GM23338 (cell line): ENCODE data around the gene MAG. TPM values are rescaled to one million over a fixed set of nuclear protein-coding genes. Genes with fewer than 3 reads are reported as not detected.

Source experiments
- ATAC-seq: fragments of 200-7000 bp; cut with Tn5 transposase; 3 replicates; pipeline ENCODE4 v1.9.1; 2020
- DNase-seq: peaks from one replicate; pipeline ENCODE4 v3.0.0-alpha.2; 2015; ENCODE audit warnings: low spot score
- H2AFZ ChIP-seq: fragments of 200-600 bp; sonication (generic); 2 replicates; pipeline ENCODE4 v1.8.0; 2016; ENCODE audit warnings: antibody characterized with exemption, mild to moderate bottlenecking, moderate library complexity
- H3F3A ChIP-seq: fragments of 200-600 bp; sonication (generic); replicated peaks from 2 replicates; pipeline ENCODE4 v1.8.0; 2017; ENCODE audit warnings: antibody characterized with exemption, mixed run types, low read depth
- H3K27ac ChIP-seq: fragments of 200-600 bp; sonication (generic); 2 replicates; pipeline ENCODE4 v1.6.1; 2016; ENCODE audit warnings: low read depth
- H3K27me3 ChIP-seq: fragments of 200-600 bp; sonication (generic); 2 replicates; pipeline ENCODE4 v1.8.0; 2016; ENCODE audit warnings: mild to moderate bottlenecking, mixed run types, moderate library complexity; ENCODE audit not compliant: insufficient read depth
- H3K36me3 ChIP-seq: fragments of 200-600 bp; sonication (generic); 2 replicates; pipeline ENCODE4 v1.8.0; 2016; ENCODE audit warnings: mild to moderate bottlenecking; ENCODE audit not compliant: insufficient read depth
- H3K4me1 ChIP-seq: fragments of 200-600 bp; sonication (generic); 2 replicates; pipeline ENCODE4 v1.8.0; 2016; ENCODE audit warnings: mild to moderate bottlenecking, moderate library complexity; ENCODE audit not compliant: insufficient read depth
- H3K4me2 ChIP-seq: fragments of 200-600 bp; sonication (generic); 2 replicates; pipeline ENCODE4 v1.7.1; 2017; ENCODE audit warnings: mixed run types
- H3K4me3 ChIP-seq: fragments of 200-600 bp; sonication (generic); 2 replicates; pipeline ENCODE4 v1.6.1; 2016; ENCODE audit warnings: mixed run types
- H3K79me2 ChIP-seq: fragments of 200-600 bp; sonication (generic); replicated peaks from 2 replicates; pipeline ENCODE4 v1.8.0; 2017; ENCODE audit warnings: mild to moderate bottlenecking; ENCODE audit not compliant: insufficient read depth
- H3K9me2 ChIP-seq: fragments of 200-600 bp; sonication (generic); 2 replicates; pipeline ENCODE4 v1.8.0; 2017; ENCODE audit not compliant: insufficient read depth
- H4K20me1 ChIP-seq: fragments of 200-600 bp; sonication (generic); replicated peaks from 2 replicates; pipeline ENCODE4 v1.8.0; 2017; ENCODE audit warnings: mild to moderate bottlenecking; ENCODE audit not compliant: insufficient read depth
- H3K27ac Mint-ChIP-seq: 2 replicates; pipeline ENCODE4 v1.8.0; 2020; ENCODE audit warnings: inconsistent platforms, mild to moderate bottlenecking, moderate library complexity, mixed read lengths
- H3K27me3 Mint-ChIP-seq: 3 replicates; pipeline ENCODE4 v1.8.0; 2022; ENCODE audit warnings: low read depth, mild to moderate bottlenecking, moderate library complexity, mixed read lengths, inconsistent platforms; ENCODE audit not compliant: insufficient read depth, poor library complexity
- H3K36me3 Mint-ChIP-seq: 3 replicates; pipeline ENCODE4 v1.8.0; 2021; ENCODE audit warnings: low read depth, mild to moderate bottlenecking, inconsistent platforms, moderate library complexity, mixed read lengths
- H3K4me1 Mint-ChIP-seq: 3 replicates; pipeline ENCODE4 v1.8.0; 2020; ENCODE audit warnings: mild to moderate bottlenecking, inconsistent platforms, mixed read lengths
- H3K4me3 Mint-ChIP-seq: 3 replicates; pipeline ENCODE4 v1.8.0; 2021; ENCODE audit warnings: moderate library complexity, mild to moderate bottlenecking, inconsistent platforms, mixed read lengths
- H3K9me3 Mint-ChIP-seq: 3 replicates; pipeline ENCODE4 v1.8.0; 2020; ENCODE audit warnings: moderate library complexity, mild to moderate bottlenecking, inconsistent platforms, mixed read lengths
- CREB1 ChIP-seq: fragments of 250-450 bp; sonication (Bioruptor Pico); IDR thresholded peaks from 2 replicates; pipeline ENCODE4 v1.5.0; 2020; ENCODE audit warnings: low read depth, mild to moderate bottlenecking, moderate library complexity
- CTCF ChIP-seq, 2 experiments: fragments of 200-600 bp in 1 of 2; sonication (generic) in 1 of 2; conservative IDR thresholded peaks; 2 replicates each; pipeline versions ENCODE4 v1.5.1 to v1.6.1; 2016 to 2017; ENCODE audit warnings: antibody characterized with exemption in 2 of 2, low read depth in 2 of 2, mild to moderate bottlenecking in 2 of 2, moderate library complexity in 1 of 2
- ETS1 ChIP-seq: IDR thresholded peaks from 2 replicates; pipeline ENCODE4 v1.6.1; 2016; ENCODE audit warnings: antibody characterized with exemption
- EZH2 ChIP-seq: fragments of 200-600 bp; sonication (generic); IDR thresholded peaks from one replicate; pipeline ENCODE4 v1.8.0; 2017; ENCODE audit warnings: antibody characterized with exemption, mild to moderate bottlenecking, low read depth; ENCODE audit not compliant: unreplicated experiment
- EZH2phosphoT487 ChIP-seq: fragments of 200-600 bp; sonication (generic); IDR thresholded peaks from one replicate; pipeline ENCODE4 v1.8.1; 2018; ENCODE audit warnings: antibody characterized with exemption; ENCODE audit not compliant: unreplicated experiment
- JUNB ChIP-seq: IDR thresholded peaks from one replicate; pipeline ENCODE4 v1.6.1; 2016; ENCODE audit warnings: antibody characterized with exemption; ENCODE audit not compliant: unreplicated experiment
- NANOG ChIP-seq: IDR thresholded peaks from 2 replicates; pipeline ENCODE4 v1.6.1; 2016; ENCODE audit warnings: antibody characterized with exemption, borderline replicate concordance
- POLR2AphosphoS5 ChIP-seq: IDR thresholded peaks from 2 replicates; pipeline ENCODE4 v1.6.1; 2016; ENCODE audit warnings: antibody characterized with exemption, low read depth
- STAT1 ChIP-seq: IDR thresholded peaks from one replicate; pipeline ENCODE4 v1.6.1; 2016; ENCODE audit warnings: antibody characterized with exemption; ENCODE audit not compliant: unreplicated experiment
- ZNF114 ChIP-seq: fragments of 250-450 bp; sonication (Bioruptor Pico); IDR thresholded peaks from 2 replicates; pipeline ENCODE4 v1.5.0; 2020; ENCODE audit warnings: mild to moderate bottlenecking, moderate library complexity
- ZNF331 ChIP-seq: fragments of 250-450 bp; sonication (Bioruptor Pico); IDR thresholded peaks from 2 replicates; pipeline ENCODE4 v1.5.0; 2020; ENCODE audit warnings: low read depth, mild to moderate bottlenecking, moderate library complexity
- polyA plus RNA-seq: library from polyadenylated mRNA; unstranded; fragments of >200 nt; fragmentation: Nextera tagmentation; extraction: Ambion mirVana; gene quantifications from 2 replicates; pipeline ENCODE4 v1.2.1, GENCODE V29; 2016
- total RNA-seq: library from RNA; depleted of rRNA; stranded (reverse); fragments of >200 nt; shearing (Covaris generic); gene quantifications from 2 replicates; pipeline ENCODE4 v1.2.3, GENCODE V29; 2014
- TF ChIP-seq, protein P1 (sequence below): fragments of 250-450 bp; sonication (Bioruptor Pico); IDR thresholded peaks from 2 replicates; pipeline ENCODE4 v1.5.0; 2020; ENCODE audit warnings: mild to moderate bottlenecking, moderate library complexity
- TF ChIP-seq, protein P2 (sequence below): IDR thresholded peaks from one replicate; pipeline ENCODE4 v1.6.1; 2018; ENCODE audit warnings: antibody characterized with exemption; ENCODE audit not compliant: unreplicated experiment

MAG gene
- total and polyA plus RNA-seq, 2 experiments from 2014 or later, result 0.61 to 1.3 TPM

GRCh38 chr19:35271546-35271945 is 20.4 kb upstream of the MAG start:
- ATAC-seq, result no peak
- TF ChIP-seq, protein P1, sequence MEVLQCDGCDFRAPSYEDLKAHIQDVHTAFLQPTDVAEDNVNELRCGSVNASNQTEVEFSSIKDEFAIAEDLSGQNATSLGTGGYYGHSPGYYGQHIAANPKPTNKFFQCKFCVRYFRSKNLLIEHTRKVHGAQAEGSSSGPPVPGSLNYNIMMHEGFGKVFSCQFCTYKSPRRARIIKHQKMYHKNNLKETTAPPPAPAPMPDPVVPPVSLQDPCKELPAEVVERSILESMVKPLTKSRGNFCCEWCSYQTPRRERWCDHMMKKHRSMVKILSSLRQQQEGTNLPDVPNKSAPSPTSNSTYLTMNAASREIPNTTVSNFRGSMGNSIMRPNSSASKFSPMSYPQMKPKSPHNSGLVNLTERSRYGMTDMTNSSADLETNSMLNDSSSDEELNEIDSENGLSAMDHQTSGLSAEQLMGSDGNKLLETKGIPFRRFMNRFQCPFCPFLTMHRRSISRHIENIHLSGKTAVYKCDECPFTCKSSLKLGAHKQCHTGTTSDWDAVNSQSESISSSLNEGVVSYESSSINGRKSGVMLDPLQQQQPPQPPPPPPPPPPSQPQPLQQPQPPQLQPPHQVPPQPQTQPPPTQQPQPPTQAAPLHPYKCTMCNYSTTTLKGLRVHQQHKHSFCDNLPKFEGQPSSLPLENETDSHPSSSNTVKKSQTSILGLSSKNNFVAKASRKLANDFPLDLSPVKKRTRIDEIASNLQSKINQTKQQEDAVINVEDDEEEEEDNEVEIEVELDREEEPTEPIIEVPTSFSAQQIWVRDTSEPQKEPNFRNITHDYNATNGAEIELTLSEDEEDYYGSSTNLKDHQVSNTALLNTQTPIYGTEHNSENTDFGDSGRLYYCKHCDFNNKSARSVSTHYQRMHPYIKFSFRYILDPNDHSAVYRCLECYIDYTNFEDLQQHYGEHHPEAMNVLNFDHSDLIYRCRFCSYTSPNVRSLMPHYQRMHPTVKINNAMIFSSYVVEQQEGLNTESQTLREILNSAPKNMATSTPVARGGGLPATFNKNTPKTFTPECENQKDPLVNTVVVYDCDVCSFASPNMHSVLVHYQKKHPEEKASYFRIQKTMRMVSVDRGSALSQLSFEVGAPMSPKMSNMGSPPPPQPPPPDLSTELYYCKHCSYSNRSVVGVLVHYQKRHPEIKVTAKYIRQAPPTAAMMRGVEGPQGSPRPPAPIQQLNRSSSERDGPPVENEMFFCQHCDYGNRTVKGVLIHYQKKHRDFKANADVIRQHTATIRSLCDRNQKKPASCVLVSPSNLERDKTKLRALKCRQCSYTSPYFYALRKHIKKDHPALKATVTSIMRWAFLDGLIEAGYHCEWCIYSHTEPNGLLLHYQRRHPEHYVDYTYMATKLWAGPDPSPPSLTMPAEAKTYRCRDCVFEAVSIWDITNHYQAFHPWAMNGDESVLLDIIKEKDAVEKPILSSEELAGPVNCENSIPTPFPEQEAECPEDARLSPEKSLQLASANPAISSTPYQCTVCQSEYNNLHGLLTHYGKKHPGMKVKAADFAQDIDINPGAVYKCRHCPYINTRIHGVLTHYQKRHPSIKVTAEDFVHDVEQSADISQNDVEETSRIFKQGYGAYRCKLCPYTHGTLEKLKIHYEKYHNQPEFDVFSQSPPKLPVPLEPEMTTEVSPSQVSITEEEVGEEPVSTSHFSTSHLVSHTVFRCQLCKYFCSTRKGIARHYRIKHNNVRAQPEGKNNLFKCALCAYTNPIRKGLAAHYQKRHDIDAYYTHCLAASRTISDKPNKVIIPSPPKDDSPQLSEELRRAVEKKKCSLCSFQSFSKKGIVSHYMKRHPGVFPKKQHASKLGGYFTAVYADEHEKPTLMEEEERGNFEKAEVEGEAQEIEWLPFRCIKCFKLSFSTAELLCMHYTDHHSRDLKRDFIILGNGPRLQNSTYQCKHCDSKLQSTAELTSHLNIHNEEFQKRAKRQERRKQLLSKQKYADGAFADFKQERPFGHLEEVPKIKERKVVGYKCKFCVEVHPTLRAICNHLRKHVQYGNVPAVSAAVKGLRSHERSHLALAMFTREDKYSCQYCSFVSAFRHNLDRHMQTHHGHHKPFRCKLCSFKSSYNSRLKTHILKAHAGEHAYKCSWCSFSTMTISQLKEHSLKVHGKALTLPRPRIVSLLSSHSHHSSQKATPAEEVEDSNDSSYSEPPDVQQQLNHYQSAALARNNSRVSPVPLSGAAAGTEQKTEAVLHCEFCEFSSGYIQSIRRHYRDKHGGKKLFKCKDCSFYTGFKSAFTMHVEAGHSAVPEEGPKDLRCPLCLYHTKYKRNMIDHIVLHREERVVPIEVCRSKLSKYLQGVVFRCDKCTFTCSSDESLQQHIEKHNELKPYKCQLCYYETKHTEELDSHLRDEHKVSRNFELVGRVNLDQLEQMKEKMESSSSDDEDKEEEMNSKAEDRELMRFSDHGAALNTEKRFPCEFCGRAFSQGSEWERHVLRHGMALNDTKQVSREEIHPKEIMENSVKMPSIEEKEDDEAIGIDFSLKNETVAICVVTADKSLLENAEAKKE (CRISPR knock-in tag), result no peak
- TF ChIP-seq JUNB, result no peak
- TF ChIP-seq CTCF (conservative IDR thresholded peaks at IDR 0.05; ENCODE audit: low read depth in 2 of 2), result no peak
- TF ChIP-seq ZNF114 (CRISPR knock-in tag), result no peak
- no peak for TF ChIP-seq STAT1
- TF ChIP-seq ZNF331, result no peak
- TF ChIP-seq CREB1, result no peak
- no peak for TF ChIP-seq EZH2phosphoT487
- TF ChIP-seq NANOG, result no peak
- TF ChIP-seq, protein P2, sequence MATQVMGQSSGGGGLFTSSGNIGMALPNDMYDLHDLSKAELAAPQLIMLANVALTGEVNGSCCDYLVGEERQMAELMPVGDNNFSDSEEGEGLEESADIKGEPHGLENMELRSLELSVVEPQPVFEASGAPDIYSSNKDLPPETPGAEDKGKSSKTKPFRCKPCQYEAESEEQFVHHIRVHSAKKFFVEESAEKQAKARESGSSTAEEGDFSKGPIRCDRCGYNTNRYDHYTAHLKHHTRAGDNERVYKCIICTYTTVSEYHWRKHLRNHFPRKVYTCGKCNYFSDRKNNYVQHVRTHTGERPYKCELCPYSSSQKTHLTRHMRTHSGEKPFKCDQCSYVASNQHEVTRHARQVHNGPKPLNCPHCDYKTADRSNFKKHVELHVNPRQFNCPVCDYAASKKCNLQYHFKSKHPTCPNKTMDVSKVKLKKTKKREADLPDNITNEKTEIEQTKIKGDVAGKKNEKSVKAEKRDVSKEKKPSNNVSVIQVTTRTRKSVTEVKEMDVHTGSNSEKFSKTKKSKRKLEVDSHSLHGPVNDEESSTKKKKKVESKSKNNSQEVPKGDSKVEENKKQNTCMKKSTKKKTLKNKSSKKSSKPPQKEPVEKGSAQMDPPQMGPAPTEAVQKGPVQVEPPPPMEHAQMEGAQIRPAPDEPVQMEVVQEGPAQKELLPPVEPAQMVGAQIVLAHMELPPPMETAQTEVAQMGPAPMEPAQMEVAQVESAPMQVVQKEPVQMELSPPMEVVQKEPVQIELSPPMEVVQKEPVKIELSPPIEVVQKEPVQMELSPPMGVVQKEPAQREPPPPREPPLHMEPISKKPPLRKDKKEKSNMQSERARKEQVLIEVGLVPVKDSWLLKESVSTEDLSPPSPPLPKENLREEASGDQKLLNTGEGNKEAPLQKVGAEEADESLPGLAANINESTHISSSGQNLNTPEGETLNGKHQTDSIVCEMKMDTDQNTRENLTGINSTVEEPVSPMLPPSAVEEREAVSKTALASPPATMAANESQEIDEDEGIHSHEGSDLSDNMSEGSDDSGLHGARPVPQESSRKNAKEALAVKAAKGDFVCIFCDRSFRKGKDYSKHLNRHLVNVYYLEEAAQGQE, result no peak
- no peak for TF ChIP-seq EZH2
- TF ChIP-seq ETS1, result no peak
- TF ChIP-seq POLR2AphosphoS5, result no peak
- no peaks in the 10 kb centered on the region for H3K9me2 ChIP-seq
- no peak overlapping the region for H3K4me3 ChIP-seq
- no peak for DNase-seq
- Mint-ChIP-seq H3K4me1 (no peaks in the 10 kb centered on the region; the same call in none of the 3 replicates), H3K27me3 (peaks cover 16% of the 10 kb centered on the region), H3K9me3 (no peaks in the 10 kb centered on the region; the same call in 2 of the 3 replicates), H3K36me3 (peaks cover 62% of the 10 kb centered on the region), H3K27ac (no peak overlapping the region), H3K4me3 (no peak overlapping the region)
- H3K27me3 ChIP-seq, result no peaks in the 10 kb centered on the region
- no peak overlapping the region for H3K4me2 ChIP-seq
- H3K79me2 ChIP-seq, result no peaks in the 10 kb centered on the region
- H3K27ac ChIP-seq, result no peak overlapping the region
- H3K4me1 ChIP-seq, result peaks cover 7% of the 10 kb centered on the region; the same call in 1 of the 2 replicates
- H2AFZ ChIP-seq, result no peak overlapping the region
- peaks cover 5% of the 10 kb centered on the region; the same call in 1 of the 2 replicates for H4K20me1 ChIP-seq
- peaks cover 7% of the 10 kb centered on the region for H3K36me3 ChIP-seq
- H3F3A ChIP-seq, result peaks cover 7% of the 10 kb centered on the region; the same call in 1 of the 2 replicates
